NCI-H2029 (cell line): ENCODE data around the gene CEP20.
"Not testable (repeated sequence)": the region's sequence is repeated elsewhere in the genome, so short reads cannot be mapped to it uniquely, and the experiment has no call there.

Experiments used
- DNase-seq: peaks from one replicate; lab custom pipeline; 2025; lab: John Stamatoyannopoulos, UW

The CEP20 gene

GRCh38 chr16:15857724-15858560, 30.5 kb downstream of the CEP20 start:
- DNase-seq: no peak

- DNase-seq: no peak
Measured at GRCh38 chr16:15856901-15857698, 31.3 kb downstream of the CEP20 start, which contains the start of gene MYH11. MYH11 (minus strand) TSS chr16:15857028; CDS start chr16:15838252, 18,776 bp downstream.

- no peak for DNase-seq
Measured at GRCh38 chr16:15856182-15856581, 32.2 kb downstream of the CEP20 start.

GRCh38 chr16:15855704-15856003, 32.7 kb downstream of the CEP20 start:
- DNase-seq: no peak

GRCh38 chr16:15854906-15855703, 33.3 kb downstream of the CEP20 start:
- DNase-seq: no peak

GRCh38 chr16:15854061-15854460, 34.3 kb downstream of the CEP20 start:
- no peak for DNase-seq

GRCh38 chr16:15853021-15853420, 35.4 kb downstream of the CEP20 start:
- DNase-seq: no peak

GRCh38 chr16:15850555-15850954, 37.8 kb downstream of the CEP20 start:
- not testable (repeated sequence) for DNase-seq

- no peak for DNase-seq
Measured at GRCh38 chr16:15849209-15849981, 39.0 kb downstream of the CEP20 start.

GRCh38 chr16:15847611-15848175, 40.7 kb downstream of the CEP20 start:
- DNase-seq: no peak

GRCh38 chr16:15846510-15846909, 41.9 kb downstream of the CEP20 start:
- DNase-seq: no peak

GRCh38 chr16:15843635-15844279, 44.6 kb downstream of the CEP20 start:
- DNase-seq: no peak

GRCh38 chr16:15839204-15839603, 49.2 kb downstream of the CEP20 start:
- not testable (repeated sequence) for DNase-seq

GRCh38 chr16:15837761-15838160, 50.6 kb downstream of the CEP20 start:
- no peak for DNase-seq

- DNase-seq: no peak
Measured at GRCh38 chr16:15836965-15837611, 51.3 kb downstream of the CEP20 start.

GRCh38 chr16:15836074-15836473, 52.3 kb downstream of the CEP20 start:
- no peak for DNase-seq

GRCh38 chr16:15835136-15835878, 53.1 kb downstream of the CEP20 start:
- DNase-seq: no peak

- no peak for DNase-seq
Measured at GRCh38 chr16:15834502-15834901, 53.9 kb downstream of the CEP20 start.

- DNase-seq: no peak
Measured at GRCh38 chr16:15833541-15833940, 54.9 kb downstream of the CEP20 start.

GRCh38 chr16:15832241-15832640, 56.2 kb downstream of the CEP20 start:
- no peak for DNase-seq
